ENCODE data around the gene KRTAP10-8.
A peak's percentile ranks its signal among the peaks of the same experiment; 100 is the strongest.
"Not testable (repeated sequence)": the region's sequence is repeated elsewhere in the genome, so short reads cannot be mapped to it uniquely, and the experiment has no call there.

The KRTAP10-8 gene

DNA sequence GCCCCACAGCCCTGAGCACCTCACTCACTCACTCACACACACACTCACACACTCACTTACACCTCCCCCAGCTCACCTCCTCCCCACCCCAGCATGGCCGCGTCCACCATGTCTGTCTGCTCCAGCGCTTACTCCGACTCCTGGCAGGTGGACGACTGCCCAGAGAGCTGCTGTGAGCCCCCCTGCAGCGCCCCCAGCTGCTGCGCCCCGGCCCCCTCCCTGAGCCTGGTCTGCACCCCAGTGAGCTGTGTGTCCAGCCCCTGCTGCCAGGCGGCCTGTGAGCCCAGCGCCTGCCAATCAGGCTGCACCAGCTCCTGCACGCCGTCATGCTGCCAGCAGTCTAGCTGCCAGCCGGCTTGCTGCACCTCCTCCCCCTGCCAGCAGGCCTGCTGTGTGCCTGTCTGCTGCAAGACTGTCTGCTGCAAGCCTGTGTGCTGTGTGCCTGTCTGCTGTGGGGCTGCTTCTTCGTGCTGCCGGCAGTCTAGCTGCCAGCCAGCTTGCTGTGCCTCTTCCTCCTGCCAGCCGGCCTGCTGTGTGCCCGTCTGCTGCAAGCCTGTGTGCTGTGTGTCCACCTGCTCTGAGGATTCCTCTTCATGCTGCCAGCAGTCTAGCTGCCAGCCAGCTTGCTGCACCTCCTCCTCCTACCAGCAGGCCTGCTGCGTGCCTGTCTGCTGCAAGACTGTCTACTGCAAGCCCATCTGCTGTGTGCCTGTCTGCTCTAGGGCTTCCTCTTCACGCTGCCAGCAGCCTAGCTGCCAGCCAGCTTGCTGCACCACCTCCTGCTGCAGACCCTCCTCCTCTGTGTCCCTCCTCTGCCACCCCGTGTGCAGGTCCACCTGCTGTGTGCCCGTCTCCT is 34.7 kb downstream of the KRTAP10-8 start, which contains the start of gene KRTAP10-11:
Gene KRTAP10-11 (plus strand): TSS at position 49 of the 856 bp plus-strand sequence. CDS start 45 bp downstream, at position 94.
- not testable (repeated sequence) for DNase-seq (ENCODE audit: low spot score)

DNA sequence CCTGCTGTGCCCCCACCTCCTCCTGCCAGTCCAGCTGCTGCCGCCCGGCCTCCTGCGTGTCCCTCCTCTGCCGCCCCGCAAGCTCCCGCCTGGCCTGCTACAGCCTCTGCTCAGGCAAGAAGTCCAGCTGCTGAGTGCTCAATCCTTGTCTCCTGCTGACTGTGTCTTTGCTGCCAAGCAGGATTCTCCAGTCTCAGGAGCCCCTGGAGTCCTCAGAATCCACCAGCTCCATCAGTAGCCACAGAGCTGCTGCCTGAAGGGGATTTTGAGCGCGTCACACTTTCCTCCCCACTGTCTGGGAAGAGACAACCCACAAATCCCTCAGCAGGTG is 35.3 kb downstream of the KRTAP10-8 start:
- DNase-seq (ENCODE audit: low spot score) = peak; percentile 54

DNA sequence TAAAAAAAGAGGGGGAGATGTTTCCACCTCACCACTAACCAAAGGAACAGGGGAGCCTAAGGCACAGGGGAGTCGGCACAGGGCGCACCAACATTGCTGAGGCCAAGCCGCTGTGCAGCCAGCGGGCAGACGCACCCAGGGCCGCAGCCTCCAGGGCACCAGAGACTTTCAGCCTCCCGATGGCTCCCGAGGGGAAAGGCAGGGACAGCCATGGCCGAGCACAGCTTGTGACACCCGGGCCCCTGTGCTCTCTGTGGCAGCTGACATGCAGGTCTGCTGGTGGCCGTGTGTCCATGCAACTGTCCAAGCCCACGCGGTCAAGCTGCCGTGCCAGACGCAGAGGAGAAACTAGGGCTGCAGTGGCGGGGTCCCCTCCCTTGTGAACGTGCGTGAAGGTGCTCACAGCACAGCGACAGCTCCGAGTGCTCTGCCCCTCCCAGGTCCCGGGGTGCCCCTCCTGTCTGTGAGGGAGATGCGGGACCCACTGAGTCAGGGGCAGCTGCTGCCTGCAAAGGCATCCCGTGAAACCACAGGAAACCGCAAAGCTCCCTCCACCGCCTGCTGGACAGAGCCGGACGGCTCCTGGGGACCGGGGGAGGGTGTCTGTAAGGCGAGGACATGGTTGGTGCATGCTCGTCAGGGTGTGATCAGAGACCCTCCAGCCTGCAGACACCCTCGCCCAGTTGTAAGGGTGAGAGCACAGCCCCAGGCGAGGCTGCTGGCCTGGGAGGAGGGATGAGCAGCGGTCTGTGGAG is 36.9 kb downstream of the KRTAP10-8 start:
- peak; percentile 48 for DNase-seq (ENCODE audit: low spot score)

DNA sequence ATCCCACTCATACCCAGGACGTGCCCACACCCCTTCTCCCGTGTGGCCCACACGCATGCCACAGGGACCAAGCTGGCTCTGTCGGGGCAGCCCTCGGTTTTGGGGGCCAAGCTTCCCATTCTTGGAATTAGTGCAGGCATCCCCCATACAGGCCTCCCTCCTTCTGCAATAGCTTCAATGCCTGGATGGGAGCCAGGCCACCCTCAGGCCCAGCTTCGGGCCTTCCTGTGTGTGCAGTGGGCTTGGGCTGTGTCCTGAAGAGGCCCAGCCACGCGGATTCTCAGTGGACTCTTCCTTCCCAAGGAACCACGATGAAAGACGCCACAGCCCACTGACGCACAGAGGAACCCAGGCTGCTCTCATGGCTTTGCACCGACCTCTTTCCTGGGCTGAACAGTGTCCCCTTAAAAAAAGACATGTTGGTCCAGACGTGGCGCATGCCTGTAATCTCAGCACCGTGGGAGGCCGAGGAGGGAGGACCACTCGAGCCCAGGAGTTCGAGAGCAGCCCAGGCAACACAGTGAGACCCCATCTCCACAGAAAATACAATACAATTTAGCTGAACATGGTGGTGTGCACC is 37.7 kb downstream of the KRTAP10-8 start:
- no peak for DNase-seq (ENCODE audit: low spot score)

DNA sequence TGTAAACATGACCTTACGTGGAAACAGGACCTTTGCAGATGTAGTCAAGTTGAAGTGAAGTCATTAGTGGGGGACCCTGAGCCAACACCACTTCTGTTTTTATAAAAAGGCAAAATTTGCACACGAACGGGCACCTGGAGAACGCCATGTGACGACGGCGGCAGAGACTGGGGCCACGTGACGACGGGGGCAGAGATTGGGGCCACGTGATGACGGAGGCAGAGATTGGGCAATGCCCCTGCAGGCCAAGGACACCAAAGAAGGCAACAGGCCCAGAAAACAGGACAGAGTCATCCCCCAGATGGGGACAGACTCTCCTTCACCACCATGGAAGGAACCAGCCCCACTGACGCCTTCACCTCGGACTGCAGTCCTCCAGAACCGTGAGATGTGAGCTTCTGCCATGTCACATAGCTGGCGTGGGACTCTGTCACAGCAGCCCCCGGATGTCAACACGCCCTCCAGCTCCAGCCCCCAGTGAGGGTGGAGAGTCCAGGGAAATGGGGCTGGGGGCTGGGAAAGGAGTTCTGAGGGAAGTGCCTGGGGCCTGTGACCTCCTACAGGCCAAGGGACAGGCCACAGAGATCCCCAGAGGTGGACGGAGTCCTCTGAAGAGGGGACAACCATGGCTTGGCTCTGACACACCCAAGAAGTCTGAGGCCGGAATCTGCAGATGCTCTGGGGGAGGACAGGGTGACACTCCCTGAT is 38.5 kb downstream of the KRTAP10-8 start:
- DNase-seq (ENCODE audit: low spot score) = no peak

DNA sequence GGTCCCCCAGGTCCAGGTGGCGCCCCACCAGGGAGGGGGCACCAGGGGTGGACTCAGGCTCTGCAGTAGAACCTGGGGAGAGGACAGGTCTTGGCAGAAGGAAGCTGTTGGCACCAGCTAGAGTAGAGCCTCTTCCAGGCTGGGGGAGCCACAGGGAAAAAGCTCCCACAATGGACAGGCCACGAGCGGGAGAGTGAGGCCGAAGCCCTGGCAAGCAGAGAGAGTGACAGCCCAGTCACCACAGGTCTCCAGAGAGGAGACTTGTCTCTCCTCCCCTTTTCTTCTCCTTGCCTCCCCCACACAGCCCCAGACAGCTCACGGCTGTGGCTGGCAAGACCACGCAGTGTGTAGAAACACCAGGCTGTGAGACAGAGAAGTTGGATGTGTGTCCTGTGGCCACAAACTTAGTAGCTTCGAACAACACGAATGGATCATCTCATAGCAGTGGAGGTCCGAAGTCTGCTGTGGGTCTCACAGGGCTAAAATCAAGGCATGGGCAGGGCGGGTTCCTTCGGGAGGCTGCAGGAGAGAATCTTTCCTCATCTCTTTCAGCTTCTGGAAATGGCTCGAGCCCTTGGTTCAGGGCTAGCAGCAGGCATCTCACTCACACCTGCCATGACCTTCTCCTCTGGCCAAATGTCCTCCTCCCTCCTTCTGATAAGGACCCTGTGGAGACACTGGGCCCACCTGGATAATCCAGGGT is 39.2 kb downstream of the KRTAP10-8 start:
- DNase-seq (ENCODE audit: low spot score) = no peak

DNA sequence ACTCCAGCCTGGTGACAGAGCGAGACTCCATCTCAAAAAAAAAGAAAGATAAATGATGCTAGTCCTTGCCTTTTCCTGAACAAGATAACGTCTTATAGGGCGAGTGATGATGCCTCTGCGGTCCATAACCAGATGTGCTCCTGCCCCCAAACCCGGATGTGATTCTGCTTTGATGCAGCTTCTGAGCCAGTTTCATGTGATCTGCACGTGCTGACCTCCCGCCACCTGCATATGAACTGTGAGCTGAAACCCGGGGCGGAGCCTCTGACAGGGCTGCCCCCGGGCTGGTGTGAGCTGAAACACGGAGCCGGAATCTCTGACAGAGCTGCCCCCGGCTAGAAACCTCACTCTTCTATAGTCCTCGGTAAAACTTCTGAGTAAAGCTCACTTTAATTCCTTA is 41.2 kb downstream of the KRTAP10-8 start:
- DNase-seq (ENCODE audit: low spot score) = no peak

DNA sequence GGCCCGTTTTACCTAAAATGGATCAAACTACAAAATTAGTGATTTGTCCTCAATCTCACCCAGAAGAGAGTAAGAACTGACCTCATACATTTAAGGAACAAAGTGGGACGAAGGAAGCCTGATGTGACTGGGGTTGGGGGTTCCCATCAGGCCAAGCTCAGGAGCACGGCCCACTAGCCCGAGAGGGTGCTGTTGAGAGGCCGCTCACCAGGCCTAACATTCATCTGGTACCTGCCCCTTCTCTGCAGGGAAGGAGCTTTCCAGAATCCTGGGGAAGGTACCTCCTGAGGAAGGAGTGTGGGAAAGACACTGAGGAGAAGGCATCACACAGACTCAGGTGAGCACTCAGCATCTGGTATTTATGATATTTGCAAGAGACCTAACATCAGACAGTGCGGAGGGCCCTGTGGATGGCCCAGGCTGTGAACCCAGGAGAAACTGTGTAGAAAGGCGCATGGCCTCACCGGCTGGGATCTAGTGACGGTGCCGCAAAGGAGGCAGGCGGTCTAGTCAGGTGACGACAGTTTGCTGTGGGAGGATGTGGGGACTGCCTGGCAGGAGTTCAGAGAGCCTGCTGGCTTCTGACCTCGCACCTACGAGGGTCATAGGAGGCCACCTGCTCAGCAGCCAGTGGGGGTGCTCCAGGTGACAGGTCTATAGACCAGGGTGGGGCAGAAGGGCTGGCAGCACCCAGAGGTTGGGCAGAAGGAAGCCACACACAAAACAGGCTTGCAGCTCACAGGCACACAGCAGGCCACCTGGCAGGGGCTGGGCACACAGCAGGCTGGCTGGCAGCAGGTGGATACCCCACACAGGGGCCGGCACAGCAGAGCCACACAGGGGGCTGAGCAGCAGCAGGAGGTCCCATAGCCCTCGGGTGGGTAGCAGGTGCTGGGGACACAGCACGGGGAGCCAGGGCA is 42.0 kb downstream of the KRTAP10-8 start:
- no peak for DNase-seq (ENCODE audit: low spot score)

DNA sequence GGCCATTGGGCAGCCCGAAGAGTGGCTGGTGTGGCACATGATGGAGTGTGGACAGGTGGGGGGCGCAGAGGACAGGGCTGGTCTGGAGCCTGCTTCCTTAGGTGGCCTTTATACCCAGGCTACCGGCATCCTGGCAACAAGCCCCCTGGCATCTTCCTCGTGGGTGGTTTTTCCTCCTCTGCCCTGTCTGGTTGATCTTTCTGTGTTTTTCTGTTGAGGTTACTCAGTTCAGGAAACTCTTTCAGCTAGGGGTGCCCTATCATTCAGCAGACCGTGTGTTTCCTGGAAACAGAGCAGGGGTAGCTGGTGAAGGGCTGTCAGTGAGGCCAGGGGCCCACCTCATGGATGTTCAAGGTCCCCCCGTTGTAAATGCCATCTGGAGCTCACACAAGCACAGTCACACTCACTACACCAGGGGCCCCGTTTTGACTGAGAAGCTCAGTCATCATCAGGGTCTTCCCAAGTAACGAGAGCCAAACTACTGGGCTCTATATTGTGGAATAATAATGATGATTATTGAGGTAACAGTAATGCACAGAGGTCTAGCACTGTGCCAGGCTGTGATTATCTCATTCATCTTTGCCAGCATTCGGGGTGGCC is 42.8 kb downstream of the KRTAP10-8 start, which contains the start of gene KRTAP12-4:
Gene KRTAP12-4 (minus strand): TSS at position 84 of the 600 bp plus-strand sequence. CDS start 45 bp downstream, at position 39.
- DNase-seq (ENCODE audit: low spot score) = no peak

DNA sequence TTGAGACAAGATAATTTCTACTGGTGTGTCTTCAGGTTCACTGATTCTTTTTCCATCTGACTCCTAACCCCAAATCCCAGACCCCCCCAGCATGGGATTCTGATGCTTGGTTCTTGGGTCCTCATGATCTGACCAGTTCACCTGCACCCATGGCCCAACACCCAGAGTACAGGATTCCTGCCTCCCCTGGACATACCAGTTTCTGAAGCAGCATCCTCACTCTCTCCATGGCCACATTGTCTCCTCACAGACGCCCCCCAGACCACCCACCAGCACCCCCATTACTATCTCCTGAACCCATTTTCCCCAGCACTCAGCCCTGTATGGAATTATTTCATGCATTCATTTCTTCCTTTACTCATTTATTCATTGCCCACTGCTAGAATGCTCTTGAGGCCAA is 45.0 kb downstream of the KRTAP10-8 start:
- no peak for DNase-seq (ENCODE audit: low spot score)

DNA sequence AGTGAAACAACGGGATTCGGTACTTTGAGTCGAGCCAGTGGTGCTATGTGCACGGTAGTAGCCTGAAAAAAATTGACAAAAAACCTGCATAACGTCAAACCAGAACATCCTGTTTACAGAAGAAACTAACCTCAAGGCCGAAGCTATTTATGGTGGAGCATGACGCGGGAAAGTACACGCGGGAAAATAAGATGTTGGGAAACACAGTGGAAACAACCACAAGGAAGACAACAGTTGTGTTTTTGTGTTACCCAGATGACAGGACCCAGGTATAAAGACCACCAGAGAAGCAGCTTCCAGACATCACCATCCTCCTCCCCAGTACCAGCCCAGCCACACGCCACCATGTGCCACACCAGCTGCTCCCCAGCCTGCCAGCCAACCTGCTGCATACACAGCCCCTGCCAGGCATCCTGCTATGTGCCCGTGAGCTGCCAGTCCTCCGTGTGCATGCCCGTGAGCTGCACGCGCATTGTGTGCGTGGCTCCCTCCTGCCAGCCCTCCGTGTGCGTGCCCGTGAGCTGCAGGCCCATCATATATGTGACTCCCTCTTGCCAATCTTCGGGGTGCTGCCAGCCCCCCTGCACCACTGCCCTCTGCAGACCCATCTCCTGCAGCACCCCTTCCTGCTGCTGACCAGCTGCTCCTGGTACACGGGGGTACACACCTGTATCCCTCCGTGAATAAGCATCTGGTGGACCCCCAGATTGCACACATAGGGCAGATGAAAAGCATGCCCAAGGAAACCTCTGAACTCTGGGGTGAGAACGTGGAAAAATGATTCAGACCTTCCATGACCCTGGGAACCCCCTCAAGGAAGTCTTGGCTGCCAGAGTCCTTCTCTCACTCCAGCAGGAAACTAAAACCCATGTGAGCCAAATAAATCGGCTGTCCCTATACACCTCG is 46.0 kb downstream of the KRTAP10-8 start, which contains the start of gene KRTAP12-3:
Gene KRTAP12-3 (plus strand): TSS at position 298 of the 906 bp plus-strand sequence. CDS start 48 bp downstream, at position 346.
- no peak for DNase-seq (ENCODE audit: low spot score)

DNA sequence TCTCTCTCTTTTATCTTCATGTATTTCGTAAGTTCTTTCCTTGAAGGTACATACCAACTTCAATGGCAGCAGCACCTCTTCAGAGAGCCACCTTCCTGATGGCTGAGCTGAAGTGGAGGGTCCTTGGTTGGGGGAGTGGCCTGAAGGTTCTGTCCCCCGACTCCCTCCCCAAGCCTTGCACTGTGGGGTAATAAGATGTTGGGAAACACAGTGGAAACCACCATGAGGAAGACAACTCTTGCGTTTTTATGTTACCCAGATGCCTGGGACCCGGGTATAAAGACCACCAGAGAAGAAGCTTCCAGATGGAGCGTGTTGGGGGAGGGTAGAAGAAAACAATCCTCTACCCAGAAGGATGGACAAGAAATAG is 46.6 kb downstream of the KRTAP10-8 start:
- DNase-seq (ENCODE audit: low spot score) = no peak

DNA sequence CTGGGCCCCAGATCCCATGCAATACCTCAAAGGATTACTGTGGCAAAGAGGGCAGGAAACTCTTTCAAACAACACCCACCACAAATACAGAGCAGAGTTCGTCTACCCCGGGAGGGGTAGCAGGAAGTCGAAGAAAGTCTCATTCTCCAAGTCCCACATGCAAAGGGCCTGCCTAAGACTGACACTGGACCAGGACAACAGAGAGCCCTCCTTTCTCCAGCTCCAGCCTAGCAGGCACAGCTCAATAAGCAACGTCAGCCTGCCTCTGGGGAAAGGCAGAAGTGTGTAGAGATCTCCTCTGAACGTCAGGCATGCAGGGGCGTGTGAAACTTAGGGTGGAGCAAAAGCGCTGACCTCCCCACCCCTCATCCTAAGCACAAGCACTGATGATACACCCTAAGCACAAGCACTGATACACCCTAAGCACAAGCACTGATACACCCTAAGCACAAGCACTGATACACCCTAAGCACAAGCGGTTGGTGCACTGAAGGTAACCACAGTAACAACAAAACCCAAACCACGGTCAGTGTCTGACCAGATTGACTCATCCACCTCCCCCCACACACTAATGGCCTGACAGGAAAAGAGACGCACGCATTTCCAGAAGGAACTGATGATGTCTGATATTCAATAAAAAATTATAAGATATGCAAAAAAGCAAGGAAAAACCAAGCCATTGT is 47.2 kb downstream of the KRTAP10-8 start:
- no peak for DNase-seq (ENCODE audit: low spot score)

DNA sequence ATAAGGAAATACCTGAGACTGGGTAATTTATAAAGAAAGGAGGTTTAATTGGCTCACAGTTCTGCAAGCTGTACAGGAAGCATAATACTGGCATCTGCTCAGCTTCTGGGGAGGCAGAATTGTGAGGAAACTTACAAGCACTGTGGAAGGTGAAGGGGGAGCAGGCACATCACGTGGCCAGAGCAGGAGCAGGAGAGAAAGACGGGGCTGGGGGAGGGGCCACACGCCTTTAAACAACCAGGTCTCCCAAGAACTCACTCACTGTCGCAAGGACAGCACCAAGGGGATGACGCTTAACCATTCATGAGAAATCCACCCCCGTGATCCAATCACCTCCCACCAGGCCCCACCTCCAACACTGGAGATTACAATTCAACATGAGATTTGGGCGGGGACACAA is 49.7 kb downstream of the KRTAP10-8 start:
- DNase-seq (ENCODE audit: low spot score) = not testable (repeated sequence)

Measured in ecto neural progenitor cell (in vitro differentiated cells).